K562 (cell line): ENCODE data around the gene HSD17B12. TPM values are rescaled to one million over a fixed set of nuclear protein-coding genes. Genes with fewer than 3 reads are reported as not detected.

Source experiments
- ATAC-seq: fragments of 200-7000 bp; cut with Tn5 transposase; 3 replicates; pipeline ENCODE4 v1.9.1; 2020; ENCODE audit warnings: moderate library complexity
- BruUV-seq: library from RNA; stranded (reverse); fragments of 400-500 nt; replicated peaks from 2 replicates; lab custom pipeline; 2021; lab: Mats Ljungman, UMichigan
- CTCF ChIA-PET: fragments of 300-600 bp; formaldehyde crosslinking; extraction: SDS; loops from one replicate; lab custom pipeline; 2021; ENCODE audit warnings: low intra/inter-chr PET ratio; lab: Yijun Ruan, JAX
- POLR2A ChIA-PET: fragments of 300-600, 350-650 bp; sonication (Branson Sonifier 250); formaldehyde crosslinking; extraction: SDS; loops from one replicate; lab custom pipeline; 2021; ENCODE audit warnings: antibody characterized with exemption, inconsistent platforms; lab: Yijun Ruan, JAX
- DNase-seq, 4 experiments: peaks; one replicate each; pipeline versions ENCODE4 v3.0.0 to v3.0.0-alpha.2; 2011 to 2018; ENCODE audit warnings: low spot score in 3 of 4, mixed read lengths in 3 of 4; ENCODE audit errors: extremely low read depth in 1 of 4
- FAIRE-seq: peaks from 2 replicates; lab custom pipeline; 2011; peaks lifted over from hg19 to GRCh38; lab: Jason Lieb, UNC
- H2AFZ ChIP-seq: 2 replicates; pipeline ENCODE4 v1.6.0; 2011; ENCODE audit warnings: low read depth, low read length, control low read depth, inconsistent platforms
- H3K27ac ChIP-seq: fragments of 200-600 bp; 3 replicates; pipeline ENCODE4 v1.8.0; 2011; ENCODE audit warnings: low read depth, mild to moderate bottlenecking, control low read depth, inconsistent platforms, low read length, moderate library complexity, mixed read lengths; ENCODE audit errors: extremely low read depth
- H3K27me3 ChIP-seq, 2 experiments: fragments of 300-600 bp in 1 of 2; 2 replicates in 1 of 2; 3 replicates in 1 of 2; pipeline versions ENCODE4 v1.6.0 to v1.8.0; 2011; ENCODE audit warnings: inconsistent platforms in 2 of 2, low read length in 2 of 2, mild to moderate bottlenecking in 1 of 2, mixed read lengths in 1 of 2, moderate library complexity in 1 of 2; ENCODE audit not compliant: control insufficient read depth in 2 of 2, insufficient read depth in 2 of 2
- H3K36me3 ChIP-seq: fragments of 300-600 bp; 3 replicates; pipeline ENCODE4 v1.8.0; 2011; ENCODE audit warnings: mild to moderate bottlenecking, low read length, inconsistent platforms; ENCODE audit not compliant: control insufficient read depth, insufficient read depth
- H3K4me1 ChIP-seq, 2 experiments: fragments of 200-600 bp in 1 of 2; replicated peaks in 1 of 2; 2 replicates in 1 of 2; 3 replicates in 1 of 2; pipeline versions ENCODE4 v1.5.1 to v1.8.0; 2011; ENCODE audit warnings: inconsistent platforms in 2 of 2, low read length in 2 of 2, mild to moderate bottlenecking in 1 of 2, mixed read lengths in 1 of 2, moderate library complexity in 1 of 2; ENCODE audit not compliant: control insufficient read depth in 2 of 2, insufficient read depth in 2 of 2
- H3K4me2 ChIP-seq: 2 replicates; pipeline ENCODE4 v1.6.1; 2011; ENCODE audit warnings: low read length, control low read depth, inconsistent platforms, mixed read lengths; ENCODE audit not compliant: insufficient read depth
- H3K4me3 ChIP-seq: fragments of 200-600 bp; sonication (generic), shearing (Covaris generic); 2 replicates; pipeline ENCODE4 v1.5.1; 2016; ENCODE audit warnings: control low read depth, inconsistent platforms
- H3K79me2 ChIP-seq: fragments of 200-600 bp; 3 replicates; pipeline ENCODE4 v1.8.0; 2011; ENCODE audit warnings: low read length, inconsistent platforms; ENCODE audit not compliant: control insufficient read depth, insufficient read depth
- H3K9ac ChIP-seq, 2 experiments: 2 replicates each; pipeline versions ENCODE4 v1.6.0 to v1.6.1; 2011; ENCODE audit warnings: low read depth in 2 of 2, low read length in 2 of 2, control low read depth in 1 of 2, inconsistent platforms in 1 of 2, mild to moderate bottlenecking in 1 of 2, mixed read lengths in 1 of 2; ENCODE audit not compliant: insufficient read depth in 1 of 2
- H3K9me1 ChIP-seq: one replicate; pipeline ENCODE4 v1.6.0; 2011; ENCODE audit warnings: inconsistent platforms, mild to moderate bottlenecking, low read length, moderate library complexity; ENCODE audit not compliant: control insufficient read depth, insufficient read depth
- H3K9me3 ChIP-seq: replicated peaks from 2 replicates; pipeline ENCODE4 v1.5.1; 2011; ENCODE audit warnings: low read depth, low read length, inconsistent platforms; ENCODE audit not compliant: control insufficient read depth, insufficient read depth
- H4K20me1 ChIP-seq: replicated peaks from 2 replicates; pipeline ENCODE4 v1.6.1; 2011; ENCODE audit warnings: low read length, inconsistent platforms, mixed read lengths; ENCODE audit not compliant: control insufficient read depth, insufficient read depth
- ARID4B ChIP-seq: sonication (generic); formaldehyde crosslinking; IDR thresholded peaks from 2 replicates; pipeline ENCODE4 v1.8.0; 2022; ENCODE audit warnings: mild to moderate bottlenecking, missing genetic modification reagents
- ATF1 ChIP-seq, 2 experiments: fragments of 450-650 bp in 1 of 2; IDR thresholded peaks; 2 replicates each; pipeline ENCODE4 v1.6.1; 2016; ENCODE audit warnings: missing compliant biosample characterization in 1 of 2, missing genetic modification characterization in 1 of 2
- CBFA2T3 ChIP-seq: fragments of 450-650 bp; IDR thresholded peaks from 2 replicates; pipeline ENCODE4 v1.6.1; 2017
- JUNB ChIP-seq: fragments of 450-650 bp; formaldehyde crosslinking; conservative IDR thresholded peaks from 2 replicates; pipeline ENCODE4 v1.4.0; 2020; ENCODE audit warnings: mild to moderate bottlenecking
- SAP30 ChIP-seq: fragments of 200-600 bp; sonication (generic); IDR thresholded peaks from 2 replicates; pipeline ENCODE4 v1.6.1; 2012; ENCODE audit warnings: borderline replicate concordance, low read depth, mild to moderate bottlenecking, moderate library complexity, low read length, control low read depth, inconsistent platforms; ENCODE audit not compliant: insufficient read depth, poor library complexity, severe bottlenecking
- SMAD1 ChIP-seq: fragments of 150-350 bp; IDR thresholded peaks from 2 replicates; pipeline ENCODE4 v1.6.1; 2014; ENCODE audit warnings: low read length, low read depth; ENCODE audit not compliant: partially characterized antibody
- ZBTB2 ChIP-seq: fragments of 450-650 bp; IDR thresholded peaks from 2 replicates; pipeline ENCODE4 v1.6.1; 2016; ENCODE audit warnings: antibody characterized with exemption
- ZNF282 ChIP-seq: sonication (generic); formaldehyde crosslinking; IDR thresholded peaks from 2 replicates; pipeline ENCODE4 v1.8.1; 2023; ENCODE audit warnings: missing genetic modification reagents
- ZNF311 ChIP-seq: fragments of 250-450 bp; sonication (Bioruptor Pico); IDR thresholded peaks from 2 replicates; pipeline ENCODE4 v1.4.0; 2020; ENCODE audit warnings: mild to moderate bottlenecking, moderate library complexity
- ZNF785 ChIP-seq: fragments of 250-450 bp; sonication (Bioruptor Pico); IDR thresholded peaks from 2 replicates; pipeline ENCODE4 v1.4.0; 2020; ENCODE audit warnings: mild to moderate bottlenecking
- WGBS: fragments of 100-300 bp; shearing (Covaris generic); methylation state at CpG from one replicate; pipeline ENCODE4 v1.1.6; 2016; ENCODE audit warnings: low coverage, mixed read lengths; ENCODE audit not compliant: insufficient coverage; ENCODE audit errors: missing lambda C conversion rate; 5-methylcytosine and 5-hydroxymethylcytosine counted together
- in situ Hi-C: fragments of 300-500 bp; cut with MboI; formaldehyde crosslinking; loops from 4 replicates; pipeline ENCODE4 v1.15.0; 2018; ENCODE audit warnings: inconsistent platforms, mixed read lengths
- intact Hi-C: fragments of 100-400 bp; cut with micrococcal nuclease; formaldehyde crosslinking; loops from 2 replicates; pipeline ENCODE4 v1.14.2; 2022
- polyA plus RNA-seq, 8 experiments: library from polyadenylated mRNA; depleted of rRNA in 4 of 8; stranded (reverse) in 5 of 8; unstranded in 3 of 8; fragments of >200 nt; fragmentation: Nextera tagmentation in 2 of 8; fragmentation: Illumina TruSeq in 1 of 8; extraction: Ambion mirVana in 2 of 8; extraction: Trizol in 1 of 8; gene quantifications; 2 replicates each; pipeline versions ENCODE4 v1.2.1 to v1.2.3, GENCODE V29; 2011 to 2014; ENCODE audit warnings: inconsistent platforms in 1 of 8, missing spikeins in 1 of 8
- total RNA-seq, 7 experiments: library from RNA; depleted of rRNA in 6 of 7; stranded (reverse); fragments of >200 nt in 6 of 7; fragmentation: Illumina TruSeq in 2 of 7; extraction: Trizol in 2 of 7; gene quantifications; 2 replicates each; pipeline versions ENCODE4 v1.2.1 to v1.2.3, GENCODE V29; 2011 to 2021; ENCODE audit warnings: low replicate concordance in 1 of 7

HSD17B12 gene
- total and polyA plus RNA-seq, 9 of the 15 experiments (the other 6 are each of a cell fraction or from before 2014, with no cell fraction given), result 9.1 to 34.5 (median 23.3) TPM

- Histone ChIP-seq H3K36me3 (no peaks in the 10 kb centered on the region), H2AFZ (no peak overlapping the region), H3K4me2 (peak overlapping the region; percentile 0; the same call in 1 of the 2 replicates), H3K9me3 (no peaks in the 10 kb centered on the region), H3K9ac (no peak overlapping the region), H3K27me3 (no peaks in the 10 kb centered on the region), H3K9me1 (no peaks in the 10 kb centered on the region), H3K79me2 (peaks cover 13% of the 10 kb centered on the region; the same call in 2 of the 3 replicates), H3K4me3 (no peak overlapping the region), H3K27ac (no peak overlapping the region), H3K4me1 (peaks cover 12 to 49% of the 10 kb centered on the region in 2 experiments), H4K20me1 (no peaks in the 10 kb centered on the region)
- intact Hi-C loops (no loop called here), in situ Hi-C loops (no loop called here)
- ATAC-seq (no peak), FAIRE-seq (no peak), DNase-seq (no peak)
- ChIA-PET CTCF (no interaction called here), POLR2A (interaction anchor here (0.7 to 1.1 kb wide), 4 partner anchors 8 to 164 kb away, joined by 3 read pairs; no protein-coding TSS in a partner anchor)
- BruUV-seq, result no TSS peak
- TF ChIP-seq CBFA2T3 (peak; percentile 30; the same call in 1 of the 2 replicates), ZBTB2 (no peak)
- 16% methylated on average over 2 of the region's 2 CpGs for WGBS
These were observed 12.5 kb downstream of the HSD17B12 start for GRCh38 chr11:43693069-43693468.

- FAIRE-seq, result no peak
- Histone ChIP-seq H3K4me1 (peaks cover 12 to 44% of the 10 kb centered on the region in 2 experiments), H3K27me3 (no peaks in the 10 kb centered on the region), H4K20me1 (no peaks in the 10 kb centered on the region), H3K4me3 (no peak overlapping the region), H3K36me3 (no peaks in the 10 kb centered on the region), H3K9ac (no peak overlapping the region), H3K27ac (no peak overlapping the region), H3K4me2 (no peak overlapping the region), H3K9me3 (no peaks in the 10 kb centered on the region), H3K79me2 (peaks cover 13% of the 10 kb centered on the region; the same call in 2 of the 3 replicates), H2AFZ (no peak overlapping the region), H3K9me1 (no peaks in the 10 kb centered on the region)
- CTCF ChIA-PET, result no interaction called here
- ATAC-seq, result peak; percentile 62
- peak in 3 of 4 experiments; percentile 22 to 65 (median 23) for DNase-seq
- in situ Hi-C loops (no loop called here), intact Hi-C loops (no loop called here)
- POLR2A ChIA-PET, result interaction anchor here (0.7 to 1.3 kb wide), 5 partner anchors 8 to 163 kb away, joined by 3 read pairs; no protein-coding TSS in a partner anchor
- 4% methylated on average over 3 of the region's 3 CpGs for WGBS
- BruUV-seq, result no TSS peak
- no peak for TF ChIP-seq ZNF785
- TF ChIP-seq ATF1 (CRISPR knock-in tag; IDR thresholded peaks at IDR 0.05), result no peak
- no peak for TF ChIP-seq ATF1 (tag; IDR thresholded peaks at IDR 0.05)
- no peak for TF ChIP-seq ZNF311 (CRISPR knock-in tag)
- TF ChIP-seq JUNB (CRISPR knock-in tag), result no peak
- no peak for TF ChIP-seq ZNF282
- no peak for TF ChIP-seq SAP30
- TF ChIP-seq ARID4B, result no peak
- TF ChIP-seq SMAD1, result no peak
These were observed 13.2 kb downstream of the HSD17B12 start for GRCh38 chr11:43693731-43694130.
